GM23338 (cell line): ENCODE results near the gene CD58. TPM values are rescaled to one million over a fixed set of nuclear protein-coding genes. Genes with fewer than 3 reads are reported as not detected.

Experiments used
- ATAC-seq: fragments of 200-7000 bp; cut with Tn5 transposase; 3 replicates; pipeline ENCODE4 v1.9.1; 2020
- DNase-seq: peaks from one replicate; pipeline ENCODE4 v3.0.0-alpha.2; 2015; ENCODE audit warnings: low spot score
- H2AFZ ChIP-seq: fragments of 200-600 bp; sonication (generic); 2 replicates; pipeline ENCODE4 v1.8.0; 2016; ENCODE audit warnings: antibody characterized with exemption, mild to moderate bottlenecking, moderate library complexity
- H3F3A ChIP-seq: fragments of 200-600 bp; sonication (generic); replicated peaks from 2 replicates; pipeline ENCODE4 v1.8.0; 2017; ENCODE audit warnings: antibody characterized with exemption, mixed run types, low read depth
- H3K27ac ChIP-seq: fragments of 200-600 bp; sonication (generic); 2 replicates; pipeline ENCODE4 v1.6.1; 2016; ENCODE audit warnings: low read depth
- H3K27me3 ChIP-seq: fragments of 200-600 bp; sonication (generic); 2 replicates; pipeline ENCODE4 v1.8.0; 2016; ENCODE audit warnings: mild to moderate bottlenecking, mixed run types, moderate library complexity; ENCODE audit not compliant: insufficient read depth
- H3K36me3 ChIP-seq: fragments of 200-600 bp; sonication (generic); 2 replicates; pipeline ENCODE4 v1.8.0; 2016; ENCODE audit warnings: mild to moderate bottlenecking; ENCODE audit not compliant: insufficient read depth
- H3K4me1 ChIP-seq: fragments of 200-600 bp; sonication (generic); 2 replicates; pipeline ENCODE4 v1.8.0; 2016; ENCODE audit warnings: mild to moderate bottlenecking, moderate library complexity; ENCODE audit not compliant: insufficient read depth
- H3K4me2 ChIP-seq: fragments of 200-600 bp; sonication (generic); 2 replicates; pipeline ENCODE4 v1.7.1; 2017; ENCODE audit warnings: mixed run types
- H3K4me3 ChIP-seq: fragments of 200-600 bp; sonication (generic); 2 replicates; pipeline ENCODE4 v1.6.1; 2016; ENCODE audit warnings: mixed run types
- H3K79me2 ChIP-seq: fragments of 200-600 bp; sonication (generic); replicated peaks from 2 replicates; pipeline ENCODE4 v1.8.0; 2017; ENCODE audit warnings: mild to moderate bottlenecking; ENCODE audit not compliant: insufficient read depth
- H3K9me2 ChIP-seq: fragments of 200-600 bp; sonication (generic); 2 replicates; pipeline ENCODE4 v1.8.0; 2017; ENCODE audit not compliant: insufficient read depth
- H4K20me1 ChIP-seq: fragments of 200-600 bp; sonication (generic); replicated peaks from 2 replicates; pipeline ENCODE4 v1.8.0; 2017; ENCODE audit warnings: mild to moderate bottlenecking; ENCODE audit not compliant: insufficient read depth
- H3K27ac Mint-ChIP-seq: 2 replicates; pipeline ENCODE4 v1.8.0; 2020; ENCODE audit warnings: inconsistent platforms, mild to moderate bottlenecking, moderate library complexity, mixed read lengths
- H3K27me3 Mint-ChIP-seq: 3 replicates; pipeline ENCODE4 v1.8.0; 2022; ENCODE audit warnings: low read depth, mild to moderate bottlenecking, moderate library complexity, mixed read lengths, inconsistent platforms; ENCODE audit not compliant: insufficient read depth, poor library complexity
- H3K36me3 Mint-ChIP-seq: 3 replicates; pipeline ENCODE4 v1.8.0; 2021; ENCODE audit warnings: low read depth, mild to moderate bottlenecking, inconsistent platforms, moderate library complexity, mixed read lengths
- H3K4me1 Mint-ChIP-seq: 3 replicates; pipeline ENCODE4 v1.8.0; 2020; ENCODE audit warnings: mild to moderate bottlenecking, inconsistent platforms, mixed read lengths
- H3K4me3 Mint-ChIP-seq: 3 replicates; pipeline ENCODE4 v1.8.0; 2021; ENCODE audit warnings: moderate library complexity, mild to moderate bottlenecking, inconsistent platforms, mixed read lengths
- H3K9me3 Mint-ChIP-seq: 3 replicates; pipeline ENCODE4 v1.8.0; 2020; ENCODE audit warnings: moderate library complexity, mild to moderate bottlenecking, inconsistent platforms, mixed read lengths
- EZH2 ChIP-seq: fragments of 200-600 bp; sonication (generic); IDR thresholded peaks from one replicate; pipeline ENCODE4 v1.8.0; 2017; ENCODE audit warnings: antibody characterized with exemption, mild to moderate bottlenecking, low read depth; ENCODE audit not compliant: unreplicated experiment
- JUNB ChIP-seq: IDR thresholded peaks from one replicate; pipeline ENCODE4 v1.6.1; 2016; ENCODE audit warnings: antibody characterized with exemption; ENCODE audit not compliant: unreplicated experiment
- NANOG ChIP-seq: IDR thresholded peaks from 2 replicates; pipeline ENCODE4 v1.6.1; 2016; ENCODE audit warnings: antibody characterized with exemption, borderline replicate concordance
- POLR2AphosphoS5 ChIP-seq: IDR thresholded peaks from 2 replicates; pipeline ENCODE4 v1.6.1; 2016; ENCODE audit warnings: antibody characterized with exemption, low read depth
- STAT1 ChIP-seq: IDR thresholded peaks from one replicate; pipeline ENCODE4 v1.6.1; 2016; ENCODE audit warnings: antibody characterized with exemption; ENCODE audit not compliant: unreplicated experiment
- ZNF114 ChIP-seq: fragments of 250-450 bp; sonication (Bioruptor Pico); IDR thresholded peaks from 2 replicates; pipeline ENCODE4 v1.5.0; 2020; ENCODE audit warnings: mild to moderate bottlenecking, moderate library complexity
- ZNF331 ChIP-seq: fragments of 250-450 bp; sonication (Bioruptor Pico); IDR thresholded peaks from 2 replicates; pipeline ENCODE4 v1.5.0; 2020; ENCODE audit warnings: low read depth, mild to moderate bottlenecking, moderate library complexity
- polyA plus RNA-seq: library from polyadenylated mRNA; unstranded; fragments of >200 nt; fragmentation: Nextera tagmentation; extraction: Ambion mirVana; gene quantifications from 2 replicates; pipeline ENCODE4 v1.2.1, GENCODE V29; 2016
- total RNA-seq: library from RNA; depleted of rRNA; stranded (reverse); fragments of >200 nt; shearing (Covaris generic); gene quantifications from 2 replicates; pipeline ENCODE4 v1.2.3, GENCODE V29; 2014
- TF ChIP-seq, protein P1 (sequence below): IDR thresholded peaks from one replicate; pipeline ENCODE4 v1.6.1; 2018; ENCODE audit warnings: antibody characterized with exemption; ENCODE audit not compliant: unreplicated experiment
- TF ChIP-seq, protein P2 (sequence below): fragments of 250-450 bp; sonication (Bioruptor Pico); IDR thresholded peaks from 2 replicates; pipeline ENCODE4 v1.5.0; 2020; ENCODE audit warnings: mild to moderate bottlenecking, moderate library complexity
- TF ChIP-seq, protein P3 (sequence below): IDR thresholded peaks from 2 replicates; pipeline ENCODE4 v1.6.1; 2016; ENCODE audit warnings: antibody characterized with exemption

Gene CD58
- total and polyA plus RNA-seq, 2 experiments from 2014 or later: 9.2 to 12.5 TPM

DNA sequence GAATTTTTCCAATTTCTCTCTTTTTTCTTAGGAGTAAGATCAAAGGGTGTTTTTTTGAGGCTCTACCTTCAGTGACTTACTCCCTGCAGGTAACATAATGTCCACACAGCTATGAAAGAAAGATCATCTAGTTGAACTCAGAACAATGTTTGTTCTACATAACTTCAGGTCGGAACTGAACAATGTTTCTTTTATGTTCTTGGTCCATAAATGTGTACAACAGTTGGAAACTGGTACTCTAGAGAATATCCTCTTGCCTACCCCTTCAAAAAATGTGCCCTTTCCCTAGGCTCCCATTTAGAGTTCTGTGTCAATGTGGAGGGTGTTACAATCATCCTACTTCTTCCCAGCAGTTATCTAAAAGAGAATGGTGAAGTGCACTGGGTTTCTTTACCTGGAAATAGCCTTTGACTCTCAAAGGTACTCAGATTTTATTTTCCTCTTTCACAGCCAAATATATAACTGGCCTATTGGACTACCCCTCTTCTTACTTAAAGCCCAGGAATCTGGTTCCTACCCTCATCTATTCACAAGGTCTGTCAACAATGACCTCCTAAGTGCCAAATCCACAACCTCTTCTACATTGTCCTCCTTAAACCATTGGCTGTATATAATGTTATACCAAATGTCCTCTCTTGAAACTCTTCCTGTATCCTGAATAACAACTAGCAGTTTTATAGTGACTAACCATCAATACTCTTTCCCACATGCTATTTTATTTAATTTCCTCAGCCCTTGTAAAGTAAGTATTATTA is 42.3 kb downstream of the CD58 start:
- Histone ChIP-seq H3F3A (no peaks in the 10 kb centered on the region), H3K27me3 (no peaks in the 10 kb centered on the region), H3K79me2 (no peaks in the 10 kb centered on the region), H4K20me1 (no peaks in the 10 kb centered on the region), H3K36me3 (no peaks in the 10 kb centered on the region; the same call in 1 of the 2 replicates), H3K4me3 (no peak overlapping the region), H3K27ac (no peak overlapping the region), H2AFZ (no peak overlapping the region), H3K4me2 (no peak overlapping the region), H3K4me1 (no peaks in the 10 kb centered on the region), H3K9me2 (peaks cover 3% of the 10 kb centered on the region; the same call in 1 of the 2 replicates)
- Mint-ChIP-seq H3K27ac (no peak overlapping the region), H3K4me3 (no peak overlapping the region), H3K27me3 (no peaks in the 10 kb centered on the region), H3K4me1 (no peaks in the 10 kb centered on the region), H3K36me3 (peaks cover 4% of the 10 kb centered on the region; the same call in 2 of the 3 replicates), H3K9me3 (peaks cover 5% of the 10 kb centered on the region; the same call in 1 of the 3 replicates)
- DNase-seq (no peak), ATAC-seq (no peak)
- TF ChIP-seq STAT1 (no peak), POLR2AphosphoS5 (no peak), EZH2 (no peak), NANOG (no peak), JUNB (no peak), ZNF331 (CRISPR knock-in tag) (no peak), ZNF114 (CRISPR knock-in tag) (no peak)
- TF ChIP-seq, protein P1, sequence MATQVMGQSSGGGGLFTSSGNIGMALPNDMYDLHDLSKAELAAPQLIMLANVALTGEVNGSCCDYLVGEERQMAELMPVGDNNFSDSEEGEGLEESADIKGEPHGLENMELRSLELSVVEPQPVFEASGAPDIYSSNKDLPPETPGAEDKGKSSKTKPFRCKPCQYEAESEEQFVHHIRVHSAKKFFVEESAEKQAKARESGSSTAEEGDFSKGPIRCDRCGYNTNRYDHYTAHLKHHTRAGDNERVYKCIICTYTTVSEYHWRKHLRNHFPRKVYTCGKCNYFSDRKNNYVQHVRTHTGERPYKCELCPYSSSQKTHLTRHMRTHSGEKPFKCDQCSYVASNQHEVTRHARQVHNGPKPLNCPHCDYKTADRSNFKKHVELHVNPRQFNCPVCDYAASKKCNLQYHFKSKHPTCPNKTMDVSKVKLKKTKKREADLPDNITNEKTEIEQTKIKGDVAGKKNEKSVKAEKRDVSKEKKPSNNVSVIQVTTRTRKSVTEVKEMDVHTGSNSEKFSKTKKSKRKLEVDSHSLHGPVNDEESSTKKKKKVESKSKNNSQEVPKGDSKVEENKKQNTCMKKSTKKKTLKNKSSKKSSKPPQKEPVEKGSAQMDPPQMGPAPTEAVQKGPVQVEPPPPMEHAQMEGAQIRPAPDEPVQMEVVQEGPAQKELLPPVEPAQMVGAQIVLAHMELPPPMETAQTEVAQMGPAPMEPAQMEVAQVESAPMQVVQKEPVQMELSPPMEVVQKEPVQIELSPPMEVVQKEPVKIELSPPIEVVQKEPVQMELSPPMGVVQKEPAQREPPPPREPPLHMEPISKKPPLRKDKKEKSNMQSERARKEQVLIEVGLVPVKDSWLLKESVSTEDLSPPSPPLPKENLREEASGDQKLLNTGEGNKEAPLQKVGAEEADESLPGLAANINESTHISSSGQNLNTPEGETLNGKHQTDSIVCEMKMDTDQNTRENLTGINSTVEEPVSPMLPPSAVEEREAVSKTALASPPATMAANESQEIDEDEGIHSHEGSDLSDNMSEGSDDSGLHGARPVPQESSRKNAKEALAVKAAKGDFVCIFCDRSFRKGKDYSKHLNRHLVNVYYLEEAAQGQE: no peak
- TF ChIP-seq, protein P2, sequence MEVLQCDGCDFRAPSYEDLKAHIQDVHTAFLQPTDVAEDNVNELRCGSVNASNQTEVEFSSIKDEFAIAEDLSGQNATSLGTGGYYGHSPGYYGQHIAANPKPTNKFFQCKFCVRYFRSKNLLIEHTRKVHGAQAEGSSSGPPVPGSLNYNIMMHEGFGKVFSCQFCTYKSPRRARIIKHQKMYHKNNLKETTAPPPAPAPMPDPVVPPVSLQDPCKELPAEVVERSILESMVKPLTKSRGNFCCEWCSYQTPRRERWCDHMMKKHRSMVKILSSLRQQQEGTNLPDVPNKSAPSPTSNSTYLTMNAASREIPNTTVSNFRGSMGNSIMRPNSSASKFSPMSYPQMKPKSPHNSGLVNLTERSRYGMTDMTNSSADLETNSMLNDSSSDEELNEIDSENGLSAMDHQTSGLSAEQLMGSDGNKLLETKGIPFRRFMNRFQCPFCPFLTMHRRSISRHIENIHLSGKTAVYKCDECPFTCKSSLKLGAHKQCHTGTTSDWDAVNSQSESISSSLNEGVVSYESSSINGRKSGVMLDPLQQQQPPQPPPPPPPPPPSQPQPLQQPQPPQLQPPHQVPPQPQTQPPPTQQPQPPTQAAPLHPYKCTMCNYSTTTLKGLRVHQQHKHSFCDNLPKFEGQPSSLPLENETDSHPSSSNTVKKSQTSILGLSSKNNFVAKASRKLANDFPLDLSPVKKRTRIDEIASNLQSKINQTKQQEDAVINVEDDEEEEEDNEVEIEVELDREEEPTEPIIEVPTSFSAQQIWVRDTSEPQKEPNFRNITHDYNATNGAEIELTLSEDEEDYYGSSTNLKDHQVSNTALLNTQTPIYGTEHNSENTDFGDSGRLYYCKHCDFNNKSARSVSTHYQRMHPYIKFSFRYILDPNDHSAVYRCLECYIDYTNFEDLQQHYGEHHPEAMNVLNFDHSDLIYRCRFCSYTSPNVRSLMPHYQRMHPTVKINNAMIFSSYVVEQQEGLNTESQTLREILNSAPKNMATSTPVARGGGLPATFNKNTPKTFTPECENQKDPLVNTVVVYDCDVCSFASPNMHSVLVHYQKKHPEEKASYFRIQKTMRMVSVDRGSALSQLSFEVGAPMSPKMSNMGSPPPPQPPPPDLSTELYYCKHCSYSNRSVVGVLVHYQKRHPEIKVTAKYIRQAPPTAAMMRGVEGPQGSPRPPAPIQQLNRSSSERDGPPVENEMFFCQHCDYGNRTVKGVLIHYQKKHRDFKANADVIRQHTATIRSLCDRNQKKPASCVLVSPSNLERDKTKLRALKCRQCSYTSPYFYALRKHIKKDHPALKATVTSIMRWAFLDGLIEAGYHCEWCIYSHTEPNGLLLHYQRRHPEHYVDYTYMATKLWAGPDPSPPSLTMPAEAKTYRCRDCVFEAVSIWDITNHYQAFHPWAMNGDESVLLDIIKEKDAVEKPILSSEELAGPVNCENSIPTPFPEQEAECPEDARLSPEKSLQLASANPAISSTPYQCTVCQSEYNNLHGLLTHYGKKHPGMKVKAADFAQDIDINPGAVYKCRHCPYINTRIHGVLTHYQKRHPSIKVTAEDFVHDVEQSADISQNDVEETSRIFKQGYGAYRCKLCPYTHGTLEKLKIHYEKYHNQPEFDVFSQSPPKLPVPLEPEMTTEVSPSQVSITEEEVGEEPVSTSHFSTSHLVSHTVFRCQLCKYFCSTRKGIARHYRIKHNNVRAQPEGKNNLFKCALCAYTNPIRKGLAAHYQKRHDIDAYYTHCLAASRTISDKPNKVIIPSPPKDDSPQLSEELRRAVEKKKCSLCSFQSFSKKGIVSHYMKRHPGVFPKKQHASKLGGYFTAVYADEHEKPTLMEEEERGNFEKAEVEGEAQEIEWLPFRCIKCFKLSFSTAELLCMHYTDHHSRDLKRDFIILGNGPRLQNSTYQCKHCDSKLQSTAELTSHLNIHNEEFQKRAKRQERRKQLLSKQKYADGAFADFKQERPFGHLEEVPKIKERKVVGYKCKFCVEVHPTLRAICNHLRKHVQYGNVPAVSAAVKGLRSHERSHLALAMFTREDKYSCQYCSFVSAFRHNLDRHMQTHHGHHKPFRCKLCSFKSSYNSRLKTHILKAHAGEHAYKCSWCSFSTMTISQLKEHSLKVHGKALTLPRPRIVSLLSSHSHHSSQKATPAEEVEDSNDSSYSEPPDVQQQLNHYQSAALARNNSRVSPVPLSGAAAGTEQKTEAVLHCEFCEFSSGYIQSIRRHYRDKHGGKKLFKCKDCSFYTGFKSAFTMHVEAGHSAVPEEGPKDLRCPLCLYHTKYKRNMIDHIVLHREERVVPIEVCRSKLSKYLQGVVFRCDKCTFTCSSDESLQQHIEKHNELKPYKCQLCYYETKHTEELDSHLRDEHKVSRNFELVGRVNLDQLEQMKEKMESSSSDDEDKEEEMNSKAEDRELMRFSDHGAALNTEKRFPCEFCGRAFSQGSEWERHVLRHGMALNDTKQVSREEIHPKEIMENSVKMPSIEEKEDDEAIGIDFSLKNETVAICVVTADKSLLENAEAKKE (CRISPR knock-in tag): no peak
- TF ChIP-seq, protein P3, sequence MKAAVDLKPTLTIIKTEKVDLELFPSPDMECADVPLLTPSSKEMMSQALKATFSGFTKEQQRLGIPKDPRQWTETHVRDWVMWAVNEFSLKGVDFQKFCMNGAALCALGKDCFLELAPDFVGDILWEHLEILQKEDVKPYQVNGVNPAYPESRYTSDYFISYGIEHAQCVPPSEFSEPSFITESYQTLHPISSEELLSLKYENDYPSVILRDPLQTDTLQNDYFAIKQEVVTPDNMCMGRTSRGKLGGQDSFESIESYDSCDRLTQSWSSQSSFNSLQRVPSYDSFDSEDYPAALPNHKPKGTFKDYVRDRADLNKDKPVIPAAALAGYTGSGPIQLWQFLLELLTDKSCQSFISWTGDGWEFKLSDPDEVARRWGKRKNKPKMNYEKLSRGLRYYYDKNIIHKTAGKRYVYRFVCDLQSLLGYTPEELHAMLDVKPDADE: no peak
